Panc1 (cell line): ENCODE data around the gene ARAF.

Experiments
- POLR2AphosphoS5 ChIP-seq: IDR thresholded peaks from 2 replicates; pipeline ENCODE4 v1.6.1; 2012; ENCODE audit warnings: mild to moderate bottlenecking, low read depth, low read length, moderate library complexity
- REST ChIP-seq, 2 experiments: IDR thresholded peaks; 2 replicates each; pipeline ENCODE4 v1.6.1; 2011 to 2012; ENCODE audit warnings: low read depth in 2 of 2, control low read depth in 1 of 2, low read length in 1 of 2, mild to moderate bottlenecking in 1 of 2, moderate library complexity in 1 of 2; ENCODE audit not compliant: insufficient read depth in 1 of 2
- TCF7L2 ChIP-seq: IDR thresholded peaks from 2 replicates; pipeline ENCODE4 v1.6.1; 2011; ENCODE audit warnings: mild to moderate bottlenecking, low read depth, low read length, inconsistent platforms
- TF ChIP-seq, protein P1 (sequence below): fragments of 450-650 bp; IDR thresholded peaks from 2 replicates; pipeline ENCODE4 v1.5.1; 2017; ENCODE audit warnings: mild to moderate bottlenecking

DNA sequence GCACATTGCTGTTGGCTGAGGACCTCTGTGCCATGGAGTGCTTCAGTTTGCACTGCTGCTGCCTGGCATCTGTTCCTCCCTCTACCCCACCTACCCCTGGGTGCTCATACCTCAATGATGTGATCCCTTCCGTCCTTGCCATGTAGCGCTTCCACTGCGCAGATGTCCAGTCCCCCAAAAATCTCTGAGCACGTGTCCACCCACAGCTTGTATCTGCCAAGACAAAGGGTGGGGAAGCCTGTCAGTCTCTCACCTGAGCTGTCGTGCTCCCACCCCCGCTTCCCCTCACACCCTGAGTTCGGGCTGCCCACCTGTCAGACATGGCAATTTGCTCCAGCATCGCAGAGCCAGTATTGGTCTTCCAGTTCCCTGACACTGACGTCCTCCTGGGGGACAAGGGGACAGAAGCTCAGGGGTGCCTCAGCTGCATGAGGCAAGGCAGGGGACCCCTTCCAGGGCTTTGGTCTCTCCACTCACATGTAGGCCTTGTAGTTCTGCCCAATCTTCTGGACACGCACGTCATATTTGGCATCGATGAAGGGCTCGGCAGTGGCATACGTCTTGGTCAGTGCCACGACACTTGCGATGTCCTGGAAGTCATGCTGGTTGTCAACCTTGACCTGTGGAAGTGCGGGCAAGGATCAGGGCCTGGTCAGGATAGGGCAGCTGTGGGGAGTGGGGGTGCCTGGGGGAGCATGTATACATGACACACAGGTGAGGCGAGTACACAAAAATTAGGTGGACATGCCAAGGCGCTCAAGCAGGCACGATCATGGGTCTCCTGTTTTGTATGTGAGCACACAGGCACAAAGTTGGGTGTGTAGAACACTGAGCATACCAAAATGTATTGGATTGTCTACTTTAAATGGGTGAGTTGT, 15.3 kb downstream of the ARAF start:
- TF ChIP-seq POLR2AphosphoS5 (no peak), TCF7L2 (no peak), REST (IDR thresholded peaks at IDR 0.05; ENCODE audit: insufficient read depth in 1 of 2, low read depth in 2 of 2, low read length in 1 of 2) (no peak)
- TF ChIP-seq, protein P1, sequence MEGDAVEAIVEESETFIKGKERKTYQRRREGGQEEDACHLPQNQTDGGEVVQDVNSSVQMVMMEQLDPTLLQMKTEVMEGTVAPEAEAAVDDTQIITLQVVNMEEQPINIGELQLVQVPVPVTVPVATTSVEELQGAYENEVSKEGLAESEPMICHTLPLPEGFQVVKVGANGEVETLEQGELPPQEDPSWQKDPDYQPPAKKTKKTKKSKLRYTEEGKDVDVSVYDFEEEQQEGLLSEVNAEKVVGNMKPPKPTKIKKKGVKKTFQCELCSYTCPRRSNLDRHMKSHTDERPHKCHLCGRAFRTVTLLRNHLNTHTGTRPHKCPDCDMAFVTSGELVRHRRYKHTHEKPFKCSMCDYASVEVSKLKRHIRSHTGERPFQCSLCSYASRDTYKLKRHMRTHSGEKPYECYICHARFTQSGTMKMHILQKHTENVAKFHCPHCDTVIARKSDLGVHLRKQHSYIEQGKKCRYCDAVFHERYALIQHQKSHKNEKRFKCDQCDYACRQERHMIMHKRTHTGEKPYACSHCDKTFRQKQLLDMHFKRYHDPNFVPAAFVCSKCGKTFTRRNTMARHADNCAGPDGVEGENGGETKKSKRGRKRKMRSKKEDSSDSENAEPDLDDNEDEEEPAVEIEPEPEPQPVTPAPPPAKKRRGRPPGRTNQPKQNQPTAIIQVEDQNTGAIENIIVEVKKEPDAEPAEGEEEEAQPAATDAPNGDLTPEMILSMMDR: no peak
